ENCODE results near the gene SGF29. TPM values are rescaled to one million over a fixed set of nuclear protein-coding genes. Genes with fewer than 3 reads are reported as not detected.

SGF29 gene
- total and polyA plus RNA-seq, 9 of the 15 experiments (the other 6 are each of a cell fraction or from before 2014, with no cell fraction given) = 2.6 to 36.1 (median 21.2) TPM

- Histone ChIP-seq H3K4me3 (no peak overlapping the region), H2AFZ (ENCODE audit: low read depth, low read length) (no peak overlapping the region), H3K36me3 (ENCODE audit: control insufficient read depth, insufficient read depth, low read length) (no peaks in the 10 kb centered on the region), H3K79me2 (ENCODE audit: control insufficient read depth, insufficient read depth, low read length) (no peaks in the 10 kb centered on the region), H3K9me1 (ENCODE audit: control insufficient read depth, insufficient read depth, low read length) (no peaks in the 10 kb centered on the region), H3K9ac (ENCODE audit: insufficient read depth in 1 of 2, low read depth in 2 of 2, low read length in 2 of 2) (no peak overlapping the region), H3K27me3 (ENCODE audit: control insufficient read depth in 2 of 2, insufficient read depth in 2 of 2, low read length in 2 of 2) (peaks cover 0 to 32% of the 10 kb centered on the region in 2 experiments; a peak in 3 of 5 replicates), H4K20me1 (replicated peaks; ENCODE audit: control insufficient read depth, insufficient read depth, low read length) (no peaks in the 10 kb centered on the region), H3K9me3 (replicated peaks; ENCODE audit: control insufficient read depth, insufficient read depth, low read depth, low read length) (no peaks in the 10 kb centered on the region), H3K4me1 (replicated peaks in 1 of 2; ENCODE audit: control insufficient read depth in 2 of 2, insufficient read depth in 2 of 2, low read length in 2 of 2) (peaks cover 0 to 15% of the 10 kb centered on the region in 2 experiments; a peak in 3 of 5 replicates), H3K4me2 (ENCODE audit: insufficient read depth, low read length) (no peak overlapping the region), H3K27ac (ENCODE audit: extremely low read depth, low read depth, low read length) (no peak overlapping the region)
- no TSS peak for BruUV-seq (replicated peaks)
- intact Hi-C loops (cut with micrococcal nuclease) (no loop called here), in situ Hi-C loops (cut with MboI) (no loop called here)
- ATAC-seq (no peak), DNase-seq (ENCODE audit: extremely low read depth in 1 of 4, low spot score in 3 of 4) (no peak), FAIRE-seq (peak; percentile 15)
- POLR2A ChIA-PET = no interaction called here
- TF ChIP-seq ZNF23 (CRISPR knock-in tag; IDR thresholded peaks at IDR 0.05) (no peak), CAMTA2 (CRISPR knock-in tag; conservative IDR thresholded peaks at IDR 0.05) (no peak), MEF2D (tag; conservative IDR thresholded peaks at IDR 0.05; ENCODE audit: low read depth) (no peak), ESRRA (IDR thresholded peaks at IDR 0.05; ENCODE audit: borderline replicate concordance, low read depth) (0 out of 2 replicates have a peak, but pooled peaks have one; percentile 17)
- CTCF ChIA-PET (ENCODE audit: low intra/inter-chr PET ratio) = interaction anchor here (0.7 kb wide), 1 partner anchor 1265 kb away, joined by 3 read pairs; no protein-coding TSS in a partner anchor
- WGBS (ENCODE audit: insufficient coverage, low coverage, missing lambda C conversion rate) = 8% methylated on average over 7 of the region's 8 CpGs
Observed at GRCh38 chr16:28504707-28505404, 48.9 kb upstream of the SGF29 start.
